ENCODE results near the gene RAB40C.
A peak's percentile ranks its signal among the peaks of the same experiment; 100 is the strongest.

Gene RAB40C

DNA sequence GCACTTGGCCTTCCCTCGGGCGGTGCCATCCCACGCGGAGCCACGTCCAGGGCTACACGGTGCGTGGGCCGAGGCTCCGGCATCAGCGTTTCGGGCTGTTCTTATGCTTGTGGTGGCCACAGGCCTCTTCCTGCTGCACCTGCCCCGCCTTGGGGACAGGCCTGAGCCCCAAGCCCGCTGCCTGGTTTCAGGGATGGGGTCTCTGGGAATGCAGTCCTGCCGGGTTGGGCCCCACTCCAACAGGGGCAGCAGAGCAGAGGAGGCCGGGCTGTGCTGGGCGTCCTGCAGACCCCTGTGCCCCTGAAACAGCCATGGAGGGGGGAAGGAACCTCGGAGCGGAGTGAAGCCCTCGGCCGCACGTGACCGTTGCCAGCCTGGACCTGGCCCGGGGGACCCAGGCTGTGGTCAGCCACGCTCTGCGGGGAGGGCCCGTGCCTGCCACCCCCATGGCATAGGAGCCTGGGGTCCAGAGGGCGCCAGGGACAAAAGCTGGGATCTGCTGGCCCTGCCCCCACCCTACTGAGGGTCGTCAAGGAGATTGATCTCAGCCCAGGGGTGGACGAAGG is 40.5 kb downstream of the RAB40C start:
- DNase-seq (ENCODE audit: low read depth in 3 of 3, low spot score in 1 of 3) = no peak

DNA sequence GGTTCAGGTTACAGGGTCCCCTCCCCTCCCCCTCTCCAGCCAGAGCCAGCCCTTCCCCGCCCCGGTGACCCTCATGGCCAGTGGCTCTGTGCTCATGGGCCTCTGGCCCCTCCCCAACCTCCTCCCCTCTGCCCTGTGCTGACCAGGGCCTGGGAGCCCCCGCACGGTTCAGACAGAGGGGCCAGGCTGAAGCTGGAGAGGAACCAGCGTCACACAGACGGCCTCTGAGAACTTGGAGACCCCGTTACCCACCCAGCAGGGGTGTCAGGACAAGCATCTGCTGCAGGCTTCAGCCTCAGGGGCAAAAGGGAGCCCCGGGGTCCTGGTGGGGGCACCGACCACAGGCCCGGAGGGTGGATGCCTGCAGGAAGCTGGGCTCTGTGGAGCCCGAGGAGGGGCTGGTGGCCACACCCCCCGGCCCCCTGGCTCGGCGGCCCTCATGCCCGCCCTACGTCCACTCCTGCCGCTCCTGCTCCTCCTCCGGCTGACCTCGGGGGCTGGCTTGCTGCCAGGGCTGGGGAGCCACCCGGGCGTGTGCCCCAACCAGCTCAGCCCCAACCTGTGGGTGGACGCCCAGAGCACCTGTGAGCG is 41.0 kb downstream of the RAB40C start, which contains the start of gene WFIKKN1:
TSS of gene WFIKKN1 (plus strand) at position 171 of the 591 bp plus-strand sequence. CDS start at position 440, 269 bp downstream.
- no peak for DNase-seq (ENCODE audit: low read depth in 3 of 3, low spot score in 1 of 3)

DNA sequence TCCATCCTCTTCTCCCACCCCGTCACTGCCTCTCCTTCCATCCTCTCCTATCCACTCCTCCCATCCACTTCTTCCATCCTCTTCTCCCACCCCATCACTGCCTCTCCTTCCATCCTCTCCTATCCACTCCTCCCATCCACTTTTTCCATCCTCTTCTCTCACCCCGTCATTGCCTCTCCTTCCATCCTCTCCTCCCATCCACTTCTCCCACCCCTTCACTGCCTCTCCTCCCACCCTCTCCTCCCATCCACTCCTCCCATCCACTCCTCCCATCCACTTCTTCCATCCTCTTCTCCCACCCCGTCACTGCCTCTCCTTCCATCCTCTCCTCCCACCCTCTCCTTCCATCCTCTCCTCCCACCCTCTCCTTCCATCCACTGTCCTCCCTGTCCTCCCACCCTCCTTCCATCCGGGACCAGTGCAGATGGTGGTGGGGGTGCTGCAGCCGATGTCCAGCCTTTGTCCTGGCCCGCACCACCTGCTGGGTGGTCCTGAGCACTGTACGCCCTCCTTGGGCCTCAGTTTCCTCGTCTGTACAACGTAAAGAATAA is 42.0 kb downstream of the RAB40C start:
- DNase-seq (ENCODE audit: low read depth in 3 of 3, low spot score in 1 of 3) = no peak

DNA sequence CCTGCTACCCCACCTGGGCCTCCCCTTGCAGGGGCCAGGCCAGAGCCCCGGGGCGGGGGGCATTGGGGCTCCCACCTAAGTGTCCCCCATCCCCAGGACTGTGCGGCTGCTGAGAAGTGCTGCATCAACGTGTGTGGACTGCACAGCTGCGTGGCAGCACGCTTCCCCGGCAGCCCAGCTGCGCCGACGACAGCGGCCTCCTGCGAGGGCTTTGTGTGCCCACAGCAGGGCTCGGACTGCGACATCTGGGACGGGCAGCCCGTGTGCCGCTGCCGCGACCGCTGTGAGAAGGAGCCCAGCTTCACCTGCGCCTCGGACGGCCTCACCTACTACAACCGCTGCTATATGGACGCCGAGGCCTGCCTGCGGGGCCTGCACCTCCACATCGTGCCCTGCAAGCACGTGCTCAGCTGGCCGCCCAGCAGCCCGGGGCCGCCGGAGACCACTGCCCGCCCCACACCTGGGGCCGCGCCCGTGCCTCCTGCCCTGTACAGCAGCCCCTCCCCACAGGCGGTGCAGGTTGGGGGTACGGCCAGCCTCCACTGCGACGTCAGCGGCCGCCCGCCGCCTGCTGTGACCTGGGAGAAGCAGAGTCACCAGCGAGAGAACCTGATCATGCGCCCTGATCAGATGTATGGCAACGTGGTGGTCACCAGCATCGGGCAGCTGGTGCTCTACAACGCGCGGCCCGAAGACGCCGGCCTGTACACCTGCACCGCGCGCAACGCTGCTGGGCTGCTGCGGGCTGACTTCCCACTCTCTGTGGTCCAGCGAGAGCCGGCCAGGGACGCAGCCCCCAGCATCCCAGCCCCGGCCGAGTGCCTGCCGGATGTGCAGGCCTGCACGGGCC is 42.8 kb downstream of the RAB40C start:
- DNase-seq (ENCODE audit: low read depth in 3 of 3, low spot score in 1 of 3) = no peak

DNA sequence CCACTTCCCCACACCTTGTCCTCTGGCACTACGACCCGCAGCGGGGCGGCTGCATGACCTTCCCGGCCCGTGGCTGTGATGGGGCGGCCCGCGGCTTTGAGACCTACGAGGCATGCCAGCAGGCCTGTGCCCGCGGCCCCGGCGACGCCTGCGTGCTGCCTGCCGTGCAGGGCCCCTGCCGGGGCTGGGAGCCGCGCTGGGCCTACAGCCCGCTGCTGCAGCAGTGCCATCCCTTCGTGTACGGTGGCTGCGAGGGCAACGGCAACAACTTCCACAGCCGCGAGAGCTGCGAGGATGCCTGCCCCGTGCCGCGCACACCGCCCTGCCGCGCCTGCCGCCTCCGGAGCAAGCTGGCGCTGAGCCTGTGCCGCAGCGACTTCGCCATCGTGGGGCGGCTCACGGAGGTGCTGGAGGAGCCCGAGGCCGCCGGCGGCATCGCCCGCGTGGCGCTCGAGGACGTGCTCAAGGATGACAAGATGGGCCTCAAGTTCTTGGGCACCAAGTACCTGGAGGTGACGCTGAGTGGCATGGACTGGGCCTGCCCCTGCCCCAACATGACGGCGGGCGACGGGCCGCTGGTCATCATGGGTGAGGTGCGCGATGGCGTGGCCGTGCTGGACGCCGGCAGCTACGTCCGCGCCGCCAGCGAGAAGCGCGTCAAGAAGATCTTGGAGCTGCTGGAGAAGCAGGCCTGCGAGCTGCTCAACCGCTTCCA is 43.6 kb downstream of the RAB40C start:
- DNase-seq (ENCODE audit: low read depth in 3 of 3, low spot score in 1 of 3) = no peak

DNA sequence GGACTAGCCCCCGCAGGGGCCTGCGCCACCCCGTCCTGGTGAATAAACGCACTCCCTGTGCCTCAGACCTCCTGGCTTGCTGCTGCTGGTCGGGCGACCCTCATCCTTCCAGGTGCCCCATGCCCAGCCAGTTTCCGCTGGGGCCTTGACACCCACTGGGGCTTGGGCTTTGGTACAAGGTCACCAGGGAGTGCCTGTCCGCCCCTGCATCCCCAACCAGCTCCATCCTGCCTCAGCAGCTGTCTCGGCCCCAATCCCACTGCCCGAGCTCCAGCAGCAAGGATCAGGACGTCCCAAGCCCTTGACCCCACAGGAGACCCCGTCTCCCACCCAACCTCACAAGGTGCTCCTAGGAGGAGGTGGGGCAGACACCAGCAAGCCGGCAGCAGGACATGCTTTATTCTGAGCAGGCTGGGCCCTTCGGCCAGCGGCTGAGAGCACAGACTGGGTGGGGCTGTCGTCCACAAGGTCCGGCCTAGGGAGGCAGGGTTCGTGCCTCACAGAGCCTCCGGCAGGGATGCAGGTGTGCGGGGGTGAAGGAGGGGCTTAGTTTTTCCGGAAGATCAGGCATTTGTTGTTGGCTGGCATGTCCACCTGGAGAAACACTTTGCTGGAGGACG is 44.3 kb downstream of the RAB40C start:
- no peak for DNase-seq (ENCODE audit: low read depth in 3 of 3, low spot score in 1 of 3)

DNA sequence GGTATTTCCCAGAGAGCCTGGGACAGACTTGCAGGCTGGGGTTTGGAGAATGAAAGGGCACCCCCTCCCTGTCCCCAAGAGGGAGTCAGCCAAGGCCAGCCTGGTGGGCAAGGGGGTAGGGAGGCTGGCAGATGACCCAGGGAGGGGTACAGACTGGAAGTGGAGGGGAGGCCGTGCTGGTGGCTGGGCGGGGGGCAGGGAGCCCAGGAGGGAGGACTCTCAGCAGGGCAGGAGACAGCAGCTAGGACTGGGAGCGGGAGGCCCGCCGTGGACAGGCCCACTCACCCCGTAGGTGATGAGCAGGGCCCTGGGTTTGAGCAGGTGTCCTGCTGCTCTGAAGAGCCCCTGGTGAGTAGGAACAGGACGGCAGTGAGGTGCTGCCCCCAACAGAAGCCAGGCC is 45.1 kb downstream of the RAB40C start:
- no peak for DNase-seq (ENCODE audit: low read depth in 3 of 3, low spot score in 1 of 3)

DNA sequence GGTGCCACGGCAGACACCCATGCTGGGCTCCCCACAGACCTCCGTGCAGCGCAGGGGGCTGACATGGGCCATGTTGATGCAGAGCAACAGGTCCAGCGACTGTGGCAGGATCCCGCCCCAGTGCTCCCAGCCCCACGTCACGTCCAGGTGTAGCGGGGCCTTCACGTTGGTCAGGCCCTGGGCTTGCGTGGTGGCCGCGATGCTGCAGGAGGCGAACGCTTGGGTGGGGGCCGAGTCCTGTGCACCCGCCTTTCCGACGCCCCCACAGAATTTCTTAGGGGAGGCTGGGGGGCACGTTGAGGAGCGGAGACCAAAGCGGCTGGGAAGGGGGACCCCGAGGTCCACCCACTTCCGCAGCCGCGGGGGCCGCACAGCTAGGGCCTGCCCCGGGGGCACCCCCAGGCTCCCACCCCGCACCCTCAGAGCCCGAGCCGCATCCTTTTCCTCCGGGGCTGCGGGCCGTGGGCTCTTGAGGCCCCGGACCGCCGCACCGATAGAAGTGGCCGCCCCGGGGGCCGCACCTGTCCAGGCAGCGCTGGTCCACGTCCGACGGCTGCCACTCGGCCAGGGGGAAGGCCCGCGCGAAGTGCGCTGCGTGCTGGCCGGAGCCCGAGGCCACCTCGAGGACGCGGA is 45.8 kb downstream of the RAB40C start:
- DNase-seq (ENCODE audit: low read depth in 3 of 3, low spot score in 1 of 3) = no peak

DNA sequence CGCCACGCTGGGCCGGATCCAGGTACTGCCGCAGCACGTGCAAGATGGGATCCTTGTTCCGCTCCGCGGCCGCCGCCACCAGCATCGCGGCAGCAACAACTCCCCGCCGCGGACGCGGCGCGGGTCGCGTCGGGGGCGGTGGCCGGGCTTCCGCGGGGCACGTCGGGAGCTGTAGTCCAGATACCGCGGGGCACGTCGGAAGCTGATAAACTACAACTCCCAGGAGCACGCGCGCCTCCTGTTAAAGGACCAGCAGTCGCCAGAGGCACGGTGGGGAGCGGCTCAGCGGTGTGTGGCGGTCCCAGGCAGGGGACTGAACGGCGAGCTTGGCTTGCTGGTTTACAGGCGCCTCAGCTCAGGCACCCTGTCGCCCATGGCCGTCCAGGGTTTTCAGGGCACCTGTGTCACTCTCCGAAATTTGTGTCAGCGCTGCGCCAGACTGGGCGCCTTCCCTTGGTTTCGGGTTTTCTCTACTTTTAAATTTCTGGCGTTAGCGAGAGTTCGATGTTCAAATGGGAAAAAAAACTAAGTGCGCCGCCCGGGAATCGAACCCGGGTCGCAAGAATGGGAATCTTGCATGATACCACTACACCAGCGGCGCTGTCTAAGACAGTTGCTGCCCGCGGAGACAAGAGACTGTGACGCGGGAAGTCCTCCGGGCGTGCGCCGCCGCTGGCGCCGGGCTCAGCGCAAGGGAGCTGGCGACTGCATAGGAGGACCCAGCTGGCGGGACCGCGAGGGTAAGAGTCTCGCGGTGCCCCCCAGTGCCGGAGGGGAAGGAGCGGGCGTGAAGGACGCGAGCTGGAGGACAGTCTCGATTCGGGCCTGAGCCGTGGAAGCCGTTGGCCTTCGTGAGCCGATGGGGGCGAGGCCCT is 46.6 kb downstream of the RAB40C start, which contains the start of gene METTL26:
TSS of gene METTL26 (minus strand) at position 100 of the 875 bp plus-strand sequence. CDS start at position 85, 15 bp downstream.
- peak; percentile 81 to 96 (median 82) for DNase-seq (ENCODE audit: low read depth in 3 of 3, low spot score in 1 of 3)

DNA sequence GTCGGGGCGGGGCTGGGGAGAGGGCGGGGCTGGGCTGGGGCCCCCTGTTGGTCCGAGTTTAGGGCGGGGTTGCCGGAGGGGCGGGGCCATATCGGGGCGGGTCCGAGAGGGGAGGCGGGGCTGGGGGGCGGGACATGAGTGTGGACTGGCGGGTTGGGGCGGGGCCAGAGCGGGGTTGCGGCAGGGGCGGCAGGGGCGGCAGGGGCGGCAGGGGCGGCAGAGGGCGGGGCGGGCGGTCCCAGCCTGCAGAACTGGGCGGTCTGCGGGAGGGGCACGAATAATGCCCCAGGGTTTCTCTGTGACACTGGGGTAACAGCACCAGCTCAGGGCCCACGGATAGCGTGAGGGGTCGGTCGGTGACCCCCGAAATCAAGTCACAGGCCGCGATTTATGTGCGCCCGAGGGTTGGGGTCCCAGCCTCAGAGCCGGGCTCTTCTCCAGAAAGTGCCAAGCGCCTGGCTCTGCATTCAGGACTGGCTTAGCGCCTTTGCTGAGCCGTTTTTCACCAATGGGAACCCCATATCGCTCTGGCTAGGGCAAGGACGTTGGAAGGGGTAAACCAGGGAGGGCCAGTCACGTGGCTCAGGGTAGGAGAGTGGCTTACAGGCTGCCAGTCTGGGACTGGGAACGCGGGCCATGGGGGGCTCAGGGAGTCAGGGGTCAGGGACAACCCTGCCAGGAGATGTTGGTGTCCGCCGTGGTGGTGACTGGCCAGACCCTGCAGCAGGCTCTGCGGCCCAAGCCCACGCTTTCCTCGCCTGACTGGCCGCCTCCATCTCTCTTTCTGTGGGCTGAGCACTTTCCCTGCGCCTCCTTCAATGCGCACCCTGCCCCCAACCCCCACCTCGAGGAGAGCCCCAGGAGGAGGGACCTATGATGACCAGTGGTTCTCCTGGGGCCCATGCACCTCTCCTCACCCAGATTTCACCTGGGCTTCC is 47.5 kb downstream of the RAB40C start:
- DNase-seq (ENCODE audit: low read depth in 3 of 3, low spot score in 1 of 3) = peak; percentile 74 to 84 (median 83)

DNA sequence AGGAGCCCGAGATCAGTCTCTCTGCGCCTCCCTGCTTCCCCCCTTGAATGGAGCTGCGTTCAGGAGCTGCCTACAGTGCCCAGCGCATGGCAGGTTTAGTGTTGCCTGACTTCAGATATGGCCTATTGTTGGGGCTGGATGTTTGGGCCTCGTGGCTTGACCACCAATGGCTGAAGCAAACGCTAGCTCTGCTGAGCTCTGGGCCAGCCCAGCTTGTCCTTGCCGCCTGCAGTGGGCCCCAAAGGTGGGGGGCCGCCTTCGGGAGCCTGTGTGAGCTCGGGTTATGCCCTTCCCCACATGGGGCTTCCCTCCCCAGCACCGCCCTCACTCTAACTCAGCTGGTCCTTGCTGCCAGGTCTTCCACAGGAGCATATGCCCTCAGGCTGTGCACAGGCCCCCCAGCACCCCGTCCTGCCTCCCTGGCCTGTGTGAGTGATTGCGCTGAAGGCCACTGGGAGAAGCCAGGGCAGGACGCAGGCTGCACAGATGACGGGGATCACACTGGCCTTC is 48.2 kb downstream of the RAB40C start:
- DNase-seq (ENCODE audit: low read depth in 3 of 3, low spot score in 1 of 3) = no peak

DNA sequence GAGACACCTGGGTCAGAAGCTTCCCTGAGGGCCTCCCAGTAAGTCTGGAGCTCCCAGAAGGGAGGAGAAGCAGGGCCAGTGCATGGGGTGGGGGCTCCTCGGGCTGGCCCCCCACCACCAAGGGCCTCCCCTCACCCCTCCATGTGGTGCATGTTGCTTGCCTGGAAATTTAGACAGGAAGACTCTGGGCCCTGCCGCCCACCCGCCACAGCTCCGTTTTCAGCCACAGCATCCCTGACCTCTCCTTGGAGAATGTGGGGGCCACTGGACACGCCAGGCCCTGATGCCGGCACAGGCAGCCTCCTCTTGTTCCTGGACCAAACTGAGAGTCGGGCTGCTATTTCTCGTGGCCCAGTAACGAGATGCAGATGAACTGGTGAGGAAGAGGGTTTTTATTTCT is 49.0 kb downstream of the RAB40C start:
- no peak for DNase-seq (ENCODE audit: low read depth in 3 of 3, low spot score in 1 of 3)

DNA sequence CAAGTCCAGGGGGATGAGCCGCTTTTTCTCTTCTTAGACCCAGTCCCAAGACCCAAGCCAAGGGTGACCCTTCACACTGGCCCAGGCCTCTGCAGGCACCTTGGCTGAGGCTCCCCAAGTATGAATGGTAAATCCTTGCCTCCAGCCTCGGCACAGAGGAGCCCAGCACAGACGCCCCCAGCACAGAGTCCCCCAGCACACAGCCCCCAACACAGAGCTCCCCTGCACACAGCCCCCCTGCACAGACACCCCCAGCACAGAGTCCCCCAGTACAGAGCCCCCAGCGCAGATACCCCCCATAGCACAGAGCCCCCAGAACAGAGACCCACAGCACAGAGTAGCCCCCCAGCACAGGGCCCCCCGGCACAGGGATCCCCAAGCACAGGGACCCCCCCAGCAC is 50.7 kb downstream of the RAB40C start:
- DNase-seq (ENCODE audit: low read depth in 3 of 3, low spot score in 1 of 3) = no peak

DNA sequence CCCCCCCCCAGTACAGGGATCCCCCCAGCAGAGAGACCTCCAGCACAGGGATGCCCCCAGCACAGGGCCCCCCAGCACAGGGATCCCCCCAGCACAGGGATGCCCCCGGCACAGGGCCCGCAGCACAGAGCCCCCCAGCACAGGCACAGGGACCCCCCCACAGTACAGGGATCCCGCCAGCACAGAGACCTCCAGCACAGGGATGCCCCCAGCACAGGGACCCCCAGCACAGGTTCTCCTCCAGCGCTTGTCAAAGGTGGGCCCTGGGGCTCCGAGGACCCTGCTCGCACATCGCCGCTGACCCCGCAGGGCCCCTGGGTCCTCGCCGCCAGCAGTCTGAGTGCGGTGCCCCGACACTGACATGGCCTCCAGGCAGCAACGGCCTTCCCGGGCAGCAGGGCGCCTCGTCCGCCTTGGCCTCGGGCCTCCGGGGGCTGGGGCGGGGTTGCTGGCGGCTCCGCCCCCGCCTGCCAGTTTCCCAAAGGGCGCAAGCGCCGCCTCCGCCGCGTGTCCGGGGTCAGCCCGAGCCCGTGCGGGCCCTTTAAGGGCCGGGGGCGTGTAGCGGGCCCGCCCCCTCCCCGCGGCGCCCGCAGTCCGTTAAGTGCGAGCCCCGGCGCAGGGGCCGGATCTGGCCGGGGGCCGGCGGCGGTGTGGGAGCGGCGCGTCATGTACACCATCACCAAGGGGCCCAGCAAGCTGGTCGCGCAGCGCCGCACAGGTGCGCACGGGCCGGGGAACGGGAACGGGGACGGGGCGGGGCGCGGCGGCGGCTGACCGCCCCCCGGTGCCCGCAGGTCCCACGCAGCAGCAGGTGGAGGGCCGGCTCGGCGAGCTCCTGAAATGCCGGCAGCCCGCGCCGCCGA is 51.7 kb downstream of the RAB40C start, which contains the start of gene MCRIP2:
TSS of gene MCRIP2 (plus strand) at position 503 of the 863 bp plus-strand sequence. CDS start at position 667, 164 bp downstream.
- DNase-seq (ENCODE audit: low read depth in 3 of 3, low spot score in 1 of 3) = peak in 1 of 3 donors; percentile 64

DNA sequence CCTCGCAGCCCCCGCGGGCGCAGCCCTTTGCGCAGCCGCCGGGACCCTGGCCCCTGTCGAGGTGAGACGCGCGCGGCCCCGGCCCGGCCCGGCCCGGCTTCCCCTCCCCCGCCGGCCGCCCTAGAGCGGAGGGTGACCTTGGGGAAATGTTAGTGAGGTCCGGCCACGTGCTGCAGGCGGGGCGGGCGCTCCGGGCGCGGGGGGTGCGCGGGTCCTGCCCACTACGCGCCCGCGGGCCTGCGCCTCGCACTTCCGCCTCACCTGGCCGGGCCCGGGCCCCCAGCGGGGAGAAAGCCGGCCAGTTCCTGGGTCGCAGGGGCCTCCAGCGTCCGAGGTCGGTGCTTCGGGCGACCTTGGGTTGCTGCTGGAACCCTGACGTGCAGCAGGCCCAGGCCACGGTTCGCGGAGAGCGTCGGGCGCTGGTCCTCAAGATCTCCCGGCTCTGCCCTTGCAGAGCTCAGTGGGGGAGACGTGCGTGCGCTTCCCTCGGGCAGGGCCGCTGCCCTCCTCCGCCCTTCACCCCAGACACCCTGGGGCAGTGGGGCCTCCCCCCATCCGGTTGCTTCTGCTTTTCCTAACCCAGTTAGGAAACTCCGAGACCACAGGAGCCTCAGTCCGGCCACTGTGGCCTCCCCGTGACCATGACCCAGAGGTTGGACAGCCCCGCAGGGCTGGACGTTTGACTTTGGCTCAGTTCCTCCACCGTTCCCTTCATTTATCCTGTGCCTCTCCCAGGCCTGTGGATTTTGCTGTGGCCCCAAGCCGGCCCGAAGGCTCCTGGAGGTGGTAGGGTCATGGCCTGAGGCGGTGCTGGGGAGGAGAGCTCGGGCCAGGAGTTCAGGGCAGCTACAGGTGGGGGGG is 52.6 kb downstream of the RAB40C start:
- DNase-seq (ENCODE audit: low read depth in 3 of 3, low spot score in 1 of 3) = no peak

DNA sequence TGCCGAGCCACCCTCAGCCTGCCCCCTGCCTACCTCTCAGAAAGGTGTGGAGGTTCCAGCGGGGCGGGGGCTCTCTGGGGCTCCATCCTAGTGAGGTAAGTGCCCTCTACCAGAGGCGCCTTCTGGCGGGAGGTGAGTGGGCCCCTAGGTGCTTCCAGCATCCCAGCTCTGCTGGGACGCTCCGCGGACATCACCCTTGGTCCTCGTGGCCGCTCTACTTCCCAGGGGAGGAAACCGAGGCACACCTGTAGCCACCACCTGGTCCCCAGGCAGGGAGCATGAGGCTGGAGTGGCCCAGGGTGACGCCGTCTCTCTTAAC is 53.1 kb downstream of the RAB40C start:
- DNase-seq (ENCODE audit: low read depth in 3 of 3, low spot score in 1 of 3) = no peak
